ENCODE data around the gene BLCAP.

BLCAP gene

DNA sequence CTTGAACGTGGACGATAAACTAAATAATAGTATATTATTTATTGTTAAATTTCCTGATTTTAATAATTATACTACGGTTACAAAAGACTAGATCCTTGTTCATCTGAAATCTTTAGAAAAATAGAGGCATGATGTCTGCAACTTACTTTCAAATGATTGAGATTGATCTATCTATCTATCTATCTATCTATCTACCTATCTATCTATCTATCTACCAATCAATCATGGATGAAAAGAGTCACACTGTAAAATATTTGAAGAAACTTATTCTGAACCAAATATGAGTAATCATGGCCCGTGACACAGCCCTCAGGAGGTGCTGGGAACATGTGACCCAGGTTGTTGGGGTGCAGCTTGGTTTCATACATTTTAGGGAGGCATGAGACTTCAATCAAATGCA is 11.7 kb upstream of the BLCAP start:
- no peak for ATAC-seq
- TF ChIP-seq SNAI2 (CRISPR knock-in tag; IDR thresholded peaks at IDR 0.05) = no peak
- TF ChIP-seq, protein P1, sequence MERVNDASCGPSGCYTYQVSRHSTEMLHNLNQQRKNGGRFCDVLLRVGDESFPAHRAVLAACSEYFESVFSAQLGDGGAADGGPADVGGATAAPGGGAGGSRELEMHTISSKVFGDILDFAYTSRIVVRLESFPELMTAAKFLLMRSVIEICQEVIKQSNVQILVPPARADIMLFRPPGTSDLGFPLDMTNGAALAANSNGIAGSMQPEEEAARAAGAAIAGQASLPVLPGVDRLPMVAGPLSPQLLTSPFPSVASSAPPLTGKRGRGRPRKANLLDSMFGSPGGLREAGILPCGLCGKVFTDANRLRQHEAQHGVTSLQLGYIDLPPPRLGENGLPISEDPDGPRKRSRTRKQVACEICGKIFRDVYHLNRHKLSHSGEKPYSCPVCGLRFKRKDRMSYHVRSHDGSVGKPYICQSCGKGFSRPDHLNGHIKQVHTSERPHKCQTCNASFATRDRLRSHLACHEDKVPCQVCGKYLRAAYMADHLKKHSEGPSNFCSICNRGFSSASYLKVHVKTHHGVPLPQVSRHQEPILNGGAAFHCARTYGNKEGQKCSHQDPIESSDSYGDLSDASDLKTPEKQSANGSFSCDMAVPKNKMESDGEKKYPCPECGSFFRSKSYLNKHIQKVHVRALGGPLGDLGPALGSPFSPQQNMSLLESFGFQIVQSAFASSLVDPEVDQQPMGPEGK (CRISPR knock-in tag; IDR thresholded peaks at IDR 0.05; ENCODE audit: borderline replicate concordance) = no peak

DNA sequence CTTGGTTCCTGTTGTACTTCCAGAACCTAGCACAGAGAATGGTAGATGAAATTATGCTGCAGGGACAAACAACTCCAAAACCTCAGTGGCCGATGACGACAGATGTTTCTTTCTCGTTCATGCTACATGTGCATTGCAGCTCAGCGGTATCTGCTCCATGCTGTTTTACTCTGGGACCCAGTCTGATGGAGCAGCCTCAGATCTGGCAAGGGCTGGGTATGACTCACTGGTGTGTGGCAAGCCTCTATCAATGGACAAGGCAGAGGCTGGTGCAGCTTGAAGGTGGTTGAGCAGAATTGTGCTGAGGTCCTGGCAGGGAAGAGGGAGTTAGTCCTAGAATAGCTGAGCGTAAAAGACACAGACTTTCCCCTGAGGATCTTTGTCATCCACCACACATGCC is 10.3 kb upstream of the BLCAP start:
- ATAC-seq = peak; percentile 50; the same call in 2 of the 3 replicates
- no peak for TF ChIP-seq CSDC2 (CRISPR knock-in tag; IDR thresholded peaks at IDR 0.05)
- TF ChIP-seq ZFP30 (CRISPR knock-in tag; IDR thresholded peaks at IDR 0.05) = no peak
- TF ChIP-seq PPARA (CRISPR knock-in tag; IDR thresholded peaks at IDR 0.05; ENCODE audit: borderline replicate concordance) = no peak
- TF ChIP-seq, protein P1 (CRISPR knock-in tag; IDR thresholded peaks at IDR 0.05; ENCODE audit: borderline replicate concordance) = no peak
- TF ChIP-seq, protein P2, sequence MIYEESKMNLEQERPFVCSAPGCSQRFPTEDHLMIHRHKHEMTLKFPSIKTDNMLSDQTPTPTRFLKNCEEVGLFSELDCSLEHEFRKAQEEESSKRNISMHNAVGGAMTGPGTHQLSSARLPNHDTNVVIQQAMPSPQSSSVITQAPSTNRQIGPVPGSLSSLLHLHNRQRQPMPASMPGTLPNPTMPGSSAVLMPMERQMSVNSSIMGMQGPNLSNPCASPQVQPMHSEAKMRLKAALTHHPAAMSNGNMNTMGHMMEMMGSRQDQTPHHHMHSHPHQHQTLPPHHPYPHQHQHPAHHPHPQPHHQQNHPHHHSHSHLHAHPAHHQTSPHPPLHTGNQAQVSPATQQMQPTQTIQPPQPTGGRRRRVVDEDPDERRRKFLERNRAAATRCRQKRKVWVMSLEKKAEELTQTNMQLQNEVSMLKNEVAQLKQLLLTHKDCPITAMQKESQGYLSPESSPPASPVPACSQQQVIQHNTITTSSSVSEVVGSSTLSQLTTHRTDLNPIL (CRISPR knock-in tag; IDR thresholded peaks at IDR 0.05; ENCODE audit: low read depth) = no peak
- no peak for TF ChIP-seq ZFP3 (CRISPR knock-in tag; IDR thresholded peaks at IDR 0.05)
- TF ChIP-seq ZC3H10 (CRISPR knock-in tag; IDR thresholded peaks at IDR 0.05) = no peak
- no peak for TF ChIP-seq BACH2 (CRISPR knock-in tag; IDR thresholded peaks at IDR 0.05; ENCODE audit: borderline replicate concordance)
- TF ChIP-seq, protein P3, sequence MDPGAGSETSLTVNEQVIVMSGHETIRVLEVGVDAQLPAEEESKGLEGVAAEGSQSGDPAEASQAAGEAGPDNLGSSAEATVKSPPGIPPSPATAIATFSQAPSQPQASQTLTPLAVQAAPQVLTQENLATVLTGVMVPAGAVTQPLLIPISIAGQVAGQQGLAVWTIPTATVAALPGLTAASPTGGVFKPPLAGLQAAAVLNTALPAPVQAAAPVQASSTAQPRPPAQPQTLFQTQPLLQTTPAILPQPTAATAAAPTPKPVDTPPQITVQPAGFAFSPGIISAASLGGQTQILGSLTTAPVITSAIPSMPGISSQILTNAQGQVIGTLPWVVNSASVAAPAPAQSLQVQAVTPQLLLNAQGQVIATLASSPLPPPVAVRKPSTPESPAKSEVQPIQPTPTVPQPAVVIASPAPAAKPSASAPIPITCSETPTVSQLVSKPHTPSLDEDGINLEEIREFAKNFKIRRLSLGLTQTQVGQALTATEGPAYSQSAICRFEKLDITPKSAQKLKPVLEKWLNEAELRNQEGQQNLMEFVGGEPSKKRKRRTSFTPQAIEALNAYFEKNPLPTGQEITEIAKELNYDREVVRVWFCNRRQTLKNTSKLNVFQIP (CRISPR knock-in tag; IDR thresholded peaks at IDR 0.05; ENCODE audit: borderline replicate concordance, low read depth) = no peak
- TF ChIP-seq ESRRG (CRISPR knock-in tag; IDR thresholded peaks at IDR 0.05) = no peak
- TF ChIP-seq, protein P4, sequence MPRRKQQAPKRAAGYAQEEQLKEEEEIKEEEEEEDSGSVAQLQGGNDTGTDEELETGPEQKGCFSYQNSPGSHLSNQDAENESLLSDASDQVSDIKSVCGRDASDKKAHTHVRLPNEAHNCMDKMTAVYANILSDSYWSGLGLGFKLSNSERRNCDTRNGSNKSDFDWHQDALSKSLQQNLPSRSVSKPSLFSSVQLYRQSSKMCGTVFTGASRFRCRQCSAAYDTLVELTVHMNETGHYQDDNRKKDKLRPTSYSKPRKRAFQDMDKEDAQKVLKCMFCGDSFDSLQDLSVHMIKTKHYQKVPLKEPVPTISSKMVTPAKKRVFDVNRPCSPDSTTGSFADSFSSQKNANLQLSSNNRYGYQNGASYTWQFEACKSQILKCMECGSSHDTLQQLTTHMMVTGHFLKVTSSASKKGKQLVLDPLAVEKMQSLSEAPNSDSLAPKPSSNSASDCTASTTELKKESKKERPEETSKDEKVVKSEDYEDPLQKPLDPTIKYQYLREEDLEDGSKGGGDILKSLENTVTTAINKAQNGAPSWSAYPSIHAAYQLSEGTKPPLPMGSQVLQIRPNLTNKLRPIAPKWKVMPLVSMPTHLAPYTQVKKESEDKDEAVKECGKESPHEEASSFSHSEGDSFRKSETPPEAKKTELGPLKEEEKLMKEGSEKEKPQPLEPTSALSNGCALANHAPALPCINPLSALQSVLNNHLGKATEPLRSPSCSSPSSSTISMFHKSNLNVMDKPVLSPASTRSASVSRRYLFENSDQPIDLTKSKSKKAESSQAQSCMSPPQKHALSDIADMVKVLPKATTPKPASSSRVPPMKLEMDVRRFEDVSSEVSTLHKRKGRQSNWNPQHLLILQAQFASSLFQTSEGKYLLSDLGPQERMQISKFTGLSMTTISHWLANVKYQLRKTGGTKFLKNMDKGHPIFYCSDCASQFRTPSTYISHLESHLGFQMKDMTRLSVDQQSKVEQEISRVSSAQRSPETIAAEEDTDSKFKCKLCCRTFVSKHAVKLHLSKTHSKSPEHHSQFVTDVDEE (CRISPR knock-in tag; IDR thresholded peaks at IDR 0.05) = no peak
- TF ChIP-seq ZNF70 (CRISPR knock-in tag; IDR thresholded peaks at IDR 0.05) = no peak
- no peak for TF ChIP-seq ARNTL (CRISPR knock-in tag; IDR thresholded peaks at IDR 0.05; ENCODE audit: borderline replicate concordance, low read depth)
- TF ChIP-seq RARB (CRISPR knock-in tag; IDR thresholded peaks at IDR 0.05) = no peak

DNA sequence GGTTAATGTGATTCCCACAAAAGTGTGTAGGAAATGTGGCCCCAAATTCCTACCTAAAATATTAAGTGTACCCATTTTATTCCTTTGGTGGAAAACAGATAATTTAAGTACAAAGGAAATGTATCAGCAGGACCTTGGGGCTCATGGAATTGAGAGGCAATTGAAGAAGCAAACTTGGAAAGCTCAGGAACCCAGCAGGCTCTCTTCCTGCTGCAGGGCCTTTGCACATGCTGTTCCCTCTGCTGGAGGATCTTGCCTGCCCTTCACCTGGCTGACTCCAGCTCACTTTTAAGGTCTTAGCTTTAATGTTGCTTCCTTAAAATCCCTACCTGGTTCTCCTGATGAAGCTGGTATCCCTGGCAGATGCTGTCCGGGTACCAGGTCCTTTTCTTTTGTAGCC is 9.8 kb upstream of the BLCAP start:
- no peak for ATAC-seq
- TF ChIP-seq ESRRG (CRISPR knock-in tag; IDR thresholded peaks at IDR 0.05) = no peak
- no peak for TF ChIP-seq ISL1 (CRISPR knock-in tag; IDR thresholded peaks at IDR 0.05)
- TF ChIP-seq, protein P4 (CRISPR knock-in tag; IDR thresholded peaks at IDR 0.05) = no peak
- TF ChIP-seq RARB (CRISPR knock-in tag; IDR thresholded peaks at IDR 0.05) = no peak
- TF ChIP-seq PPARA (CRISPR knock-in tag; IDR thresholded peaks at IDR 0.05; ENCODE audit: borderline replicate concordance) = no peak
- no peak for TF ChIP-seq TOX (CRISPR knock-in tag; IDR thresholded peaks at IDR 0.05; ENCODE audit: borderline replicate concordance)
- TF ChIP-seq, protein P1 (CRISPR knock-in tag; IDR thresholded peaks at IDR 0.05; ENCODE audit: borderline replicate concordance) = no peak
- TF ChIP-seq, protein P5, sequence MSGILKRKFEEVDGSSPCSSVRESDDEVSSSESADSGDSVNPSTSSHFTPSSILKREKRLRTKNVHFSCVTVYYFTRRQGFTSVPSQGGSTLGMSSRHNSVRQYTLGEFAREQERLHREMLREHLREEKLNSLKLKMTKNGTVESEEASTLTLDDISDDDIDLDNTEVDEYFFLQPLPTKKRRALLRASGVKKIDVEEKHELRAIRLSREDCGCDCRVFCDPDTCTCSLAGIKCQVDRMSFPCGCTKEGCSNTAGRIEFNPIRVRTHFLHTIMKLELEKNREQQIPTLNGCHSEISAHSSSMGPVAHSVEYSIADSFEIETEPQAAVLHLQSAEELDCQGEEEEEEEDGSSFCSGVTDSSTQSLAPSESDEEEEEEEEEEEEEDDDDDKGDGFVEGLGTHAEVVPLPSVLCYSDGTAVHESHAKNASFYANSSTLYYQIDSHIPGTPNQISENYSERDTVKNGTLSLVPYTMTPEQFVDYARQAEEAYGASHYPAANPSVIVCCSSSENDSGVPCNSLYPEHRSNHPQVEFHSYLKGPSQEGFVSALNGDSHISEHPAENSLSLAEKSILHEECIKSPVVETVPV (CRISPR knock-in tag; IDR thresholded peaks at IDR 0.05) = no peak
- TF ChIP-seq CSDC2 (CRISPR knock-in tag; IDR thresholded peaks at IDR 0.05) = no peak
- no peak for TF ChIP-seq ZNF70 (CRISPR knock-in tag; IDR thresholded peaks at IDR 0.05)
- TF ChIP-seq SNAI2 (CRISPR knock-in tag; IDR thresholded peaks at IDR 0.05) = no peak
- TF ChIP-seq ARNTL (CRISPR knock-in tag; IDR thresholded peaks at IDR 0.05; ENCODE audit: borderline replicate concordance, low read depth) = no peak
- TF ChIP-seq, protein P2 (CRISPR knock-in tag; IDR thresholded peaks at IDR 0.05; ENCODE audit: low read depth) = no peak
- TF ChIP-seq BACH2 (CRISPR knock-in tag; IDR thresholded peaks at IDR 0.05; ENCODE audit: borderline replicate concordance) = no peak

Measured in SK-N-SH treated with all-trans-retinoic acid at 6 μM for 48 hours (cell line).